Measurements from ENCODE around the gene LTB4R.

The LTB4R gene, protein sequence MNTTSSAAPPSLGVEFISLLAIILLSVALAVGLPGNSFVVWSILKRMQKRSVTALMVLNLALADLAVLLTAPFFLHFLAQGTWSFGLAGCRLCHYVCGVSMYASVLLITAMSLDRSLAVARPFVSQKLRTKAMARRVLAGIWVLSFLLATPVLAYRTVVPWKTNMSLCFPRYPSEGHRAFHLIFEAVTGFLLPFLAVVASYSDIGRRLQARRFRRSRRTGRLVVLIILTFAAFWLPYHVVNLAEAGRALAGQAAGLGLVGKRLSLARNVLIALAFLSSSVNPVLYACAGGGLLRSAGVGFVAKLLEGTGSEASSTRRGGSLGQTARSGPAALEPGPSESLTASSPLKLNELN

DNA sequence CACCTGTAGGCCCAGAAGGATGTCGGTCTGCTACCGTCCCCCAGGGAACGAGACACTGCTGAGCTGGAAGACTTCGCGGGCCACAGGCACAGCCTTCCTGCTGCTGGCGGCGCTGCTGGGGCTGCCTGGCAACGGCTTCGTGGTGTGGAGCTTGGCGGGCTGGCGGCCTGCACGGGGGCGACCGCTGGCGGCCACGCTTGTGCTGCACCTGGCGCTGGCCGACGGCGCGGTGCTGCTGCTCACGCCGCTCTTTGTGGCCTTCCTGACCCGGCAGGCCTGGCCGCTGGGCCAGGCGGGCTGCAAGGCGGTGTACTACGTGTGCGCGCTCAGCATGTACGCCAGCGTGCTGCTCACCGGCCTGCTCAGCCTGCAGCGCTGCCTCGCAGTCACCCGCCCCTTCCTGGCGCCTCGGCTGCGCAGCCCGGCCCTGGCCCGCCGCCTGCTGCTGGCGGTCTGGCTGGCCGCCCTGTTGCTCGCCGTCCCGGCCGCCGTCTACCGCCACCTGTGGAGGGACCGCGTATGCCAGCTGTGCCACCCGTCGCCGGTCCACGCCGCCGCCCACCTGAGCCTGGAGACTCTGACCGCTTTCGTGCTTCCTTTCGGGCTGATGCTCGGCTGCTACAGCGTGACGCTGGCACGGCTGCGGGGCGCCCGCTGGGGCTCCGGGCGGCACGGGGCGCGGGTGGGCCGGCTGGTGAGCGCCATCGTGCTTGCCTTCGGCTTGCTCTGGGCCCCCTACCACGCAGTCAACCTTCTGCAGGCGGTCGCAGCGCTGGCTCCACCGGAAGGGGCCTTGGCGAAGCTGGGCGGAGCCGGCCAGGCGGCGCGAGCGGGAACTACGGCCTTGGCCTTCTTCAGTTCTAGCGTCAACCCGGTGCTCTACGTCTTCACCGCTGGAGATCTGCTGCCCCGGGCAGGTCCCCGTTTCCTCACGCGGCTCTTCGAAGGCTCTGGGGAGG, at the start of gene LTB4R:
Gene LTB4R (plus strand): TSS at position 857 of the 959 bp plus-strand sequence. CDS start 4,150 bp downstream, outside the sequence.
- TF ChIP-seq CTCF (IDR thresholded peaks at IDR 0.05; ENCODE audit: low read depth, low read length, missing control alignments) = peak; percentile 7
- no peak for DNase-seq (ENCODE audit: extremely low read depth, low read depth)
- H3K4me3 ChIP-seq (replicated peaks; ENCODE audit: low read depth, low read length) = 0 out of 2 replicates have a peak within 1 kb of the TSS, but pooled peaks have one; percentile 3

DNA sequence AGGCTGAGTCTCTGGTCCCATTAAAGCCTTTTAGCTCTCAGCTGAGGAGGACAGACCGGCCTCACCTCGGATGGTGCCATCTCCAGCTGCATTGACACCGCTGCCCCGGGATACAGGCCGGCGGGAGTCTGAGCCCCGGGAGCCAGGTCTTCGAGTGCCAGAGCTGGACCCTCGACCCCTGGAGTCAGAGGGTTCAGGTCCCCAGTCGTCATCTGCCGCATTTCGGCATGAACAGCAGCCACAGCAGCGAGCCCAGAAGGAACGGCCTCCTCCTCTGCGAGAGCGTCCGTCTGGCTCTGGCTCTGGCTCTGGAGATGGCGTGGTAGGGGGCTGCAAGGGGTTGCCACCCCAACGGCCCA, 49.4 kb upstream of the LTB4R start:
- no peak for DNase-seq (ENCODE audit: extremely low read depth, low read depth)
- no peak for TF ChIP-seq CTCF (IDR thresholded peaks at IDR 0.05; ENCODE audit: low read depth, low read length, missing control alignments)
- no peak overlapping the region for H3K4me3 ChIP-seq (replicated peaks; ENCODE audit: low read depth, low read length)

DNA sequence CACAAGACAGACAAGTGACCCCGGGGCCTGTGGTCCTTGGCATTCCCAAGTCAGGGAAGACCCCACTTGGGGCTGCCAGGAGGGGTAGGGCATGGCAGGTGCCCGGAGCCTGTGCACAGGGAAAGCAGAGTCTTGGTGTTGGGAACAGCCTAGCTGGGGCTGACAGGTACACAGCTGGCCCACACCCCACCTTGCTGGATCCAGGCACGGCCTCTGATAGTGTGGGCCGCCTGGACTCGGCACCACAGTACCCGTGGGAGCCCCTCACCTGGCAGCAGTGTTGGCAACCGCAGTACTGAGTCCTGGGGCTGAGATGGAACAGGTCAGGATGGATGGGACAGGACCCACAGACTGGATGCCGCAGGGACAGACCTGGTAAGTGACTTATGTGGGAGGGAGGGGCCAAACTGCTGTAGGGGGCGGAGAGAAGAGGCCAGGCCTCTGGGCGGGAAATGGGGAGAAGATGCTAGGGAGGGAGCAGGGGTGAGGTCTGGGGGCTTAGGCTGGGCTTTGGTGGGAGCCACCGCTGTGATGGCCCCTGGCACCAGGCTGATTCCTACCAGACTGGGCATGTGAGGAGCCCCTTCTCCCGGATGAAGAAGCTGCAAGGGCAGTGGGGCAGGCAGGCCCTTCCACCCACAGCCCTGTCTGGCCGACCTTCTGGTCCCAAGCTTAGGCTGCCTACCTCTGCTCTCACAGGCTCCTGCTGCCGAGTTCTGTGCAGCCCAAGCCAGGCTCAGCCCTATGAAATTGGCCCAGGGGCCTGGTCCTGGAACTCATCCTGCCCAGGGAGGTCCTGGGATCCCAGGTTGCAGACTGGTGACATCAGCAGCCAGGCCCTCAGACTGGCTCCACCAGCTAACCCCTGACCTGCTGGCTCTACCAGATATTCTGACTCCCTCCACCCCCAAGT, 48.2 kb upstream of the LTB4R start, which contains the start of gene TGM1:
Gene TGM1 (minus strand): TSS at position 357 of the 913 bp plus-strand sequence. CDS start 825 bp downstream, outside the sequence.
- DNase-seq (ENCODE audit: extremely low read depth, low read depth) = no peak
- TF ChIP-seq CTCF (IDR thresholded peaks at IDR 0.05; ENCODE audit: low read depth, low read length, missing control alignments) = no peak
- no peak within 1 kb of the TSS for H3K4me3 ChIP-seq (replicated peaks; ENCODE audit: low read depth, low read length)

- no peak overlapping the region for H3K4me3 ChIP-seq (replicated peaks; ENCODE audit: low read depth, low read length)
- no peak for DNase-seq (ENCODE audit: extremely low read depth, low read depth)
- no peak for TF ChIP-seq CTCF (IDR thresholded peaks at IDR 0.05; ENCODE audit: low read depth, low read length, missing control alignments)
These were observed 47.5 kb upstream of the LTB4R start for GRCh38 chr14:24263848-24264247.

DNA sequence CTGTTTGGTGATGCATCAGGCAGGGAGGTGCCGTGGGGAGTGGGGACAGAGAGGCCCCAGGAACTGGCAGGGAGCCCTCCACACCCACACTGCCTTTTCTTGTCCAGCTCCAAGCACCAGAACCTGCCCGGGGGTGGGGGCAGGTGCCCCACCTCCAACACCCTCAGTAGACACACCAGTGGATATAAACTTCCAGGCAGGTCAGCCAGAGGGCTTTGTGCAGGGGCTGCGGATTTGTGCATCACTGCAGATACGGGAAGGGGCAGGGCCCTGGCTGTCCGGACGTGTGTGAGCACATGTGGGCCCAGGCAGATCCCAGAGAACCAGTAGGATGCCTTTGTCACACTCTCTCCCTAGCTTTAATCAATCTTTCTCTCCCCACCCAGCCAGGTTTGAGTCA, 47.0 kb upstream of the LTB4R start:
- no peak overlapping the region for H3K4me3 ChIP-seq (replicated peaks; ENCODE audit: low read depth, low read length)
- no peak for DNase-seq (ENCODE audit: extremely low read depth, low read depth)
- TF ChIP-seq CTCF (IDR thresholded peaks at IDR 0.05; ENCODE audit: low read depth, low read length, missing control alignments) = no peak

Data from HFF-Myc (cell line).